Stomach smooth muscle (tissue), 2 donors: ENCODE measurements around the gene LSS.
"Not testable (repeated sequence)": the region's sequence is repeated elsewhere in the genome, so short reads cannot be mapped to it uniquely, and the experiment has no call there.

Experiments used
- H3K27ac ChIP-seq: one replicate; pipeline ENCODE4 v1.7.0; 2013; ENCODE audit warnings: mild to moderate bottlenecking, low read length, inconsistent platforms
- H3K27me3 ChIP-seq, 2 donors: one replicate each; pipeline ENCODE4 v1.7.0; 2013; ENCODE audit warnings: low read length in 2 of 2; ENCODE audit not compliant: insufficient read depth in 2 of 2, control insufficient read depth in 1 of 2
- H3K36me3 ChIP-seq, 2 donors: one replicate each; pipeline ENCODE4 v1.7.0; 2013; ENCODE audit warnings: low read length in 2 of 2; ENCODE audit not compliant: control insufficient read depth in 2 of 2, insufficient read depth in 2 of 2
- H3K4me1 ChIP-seq: one replicate; pipeline ENCODE4 v1.7.0; 2013; ENCODE audit warnings: low read length; ENCODE audit not compliant: control insufficient read depth, insufficient read depth
- H3K4me3 ChIP-seq, 2 donors: one replicate each; pipeline ENCODE4 v1.7.0; 2013; ENCODE audit warnings: low read length in 2 of 2
- H3K9ac ChIP-seq, 2 donors: one replicate each; pipeline ENCODE4 v1.7.0; 2013; ENCODE audit warnings: low read length in 2 of 2, mild to moderate bottlenecking in 1 of 2
- H3K9me3 ChIP-seq, 2 donors: one replicate each; pipeline ENCODE4 v1.7.0; 2013; ENCODE audit warnings: low read length in 2 of 2; ENCODE audit not compliant: control insufficient read depth in 2 of 2
- donor health status: healthy.
- donor health status: Pancreatic carcinoma.

The LSS gene

DNA sequence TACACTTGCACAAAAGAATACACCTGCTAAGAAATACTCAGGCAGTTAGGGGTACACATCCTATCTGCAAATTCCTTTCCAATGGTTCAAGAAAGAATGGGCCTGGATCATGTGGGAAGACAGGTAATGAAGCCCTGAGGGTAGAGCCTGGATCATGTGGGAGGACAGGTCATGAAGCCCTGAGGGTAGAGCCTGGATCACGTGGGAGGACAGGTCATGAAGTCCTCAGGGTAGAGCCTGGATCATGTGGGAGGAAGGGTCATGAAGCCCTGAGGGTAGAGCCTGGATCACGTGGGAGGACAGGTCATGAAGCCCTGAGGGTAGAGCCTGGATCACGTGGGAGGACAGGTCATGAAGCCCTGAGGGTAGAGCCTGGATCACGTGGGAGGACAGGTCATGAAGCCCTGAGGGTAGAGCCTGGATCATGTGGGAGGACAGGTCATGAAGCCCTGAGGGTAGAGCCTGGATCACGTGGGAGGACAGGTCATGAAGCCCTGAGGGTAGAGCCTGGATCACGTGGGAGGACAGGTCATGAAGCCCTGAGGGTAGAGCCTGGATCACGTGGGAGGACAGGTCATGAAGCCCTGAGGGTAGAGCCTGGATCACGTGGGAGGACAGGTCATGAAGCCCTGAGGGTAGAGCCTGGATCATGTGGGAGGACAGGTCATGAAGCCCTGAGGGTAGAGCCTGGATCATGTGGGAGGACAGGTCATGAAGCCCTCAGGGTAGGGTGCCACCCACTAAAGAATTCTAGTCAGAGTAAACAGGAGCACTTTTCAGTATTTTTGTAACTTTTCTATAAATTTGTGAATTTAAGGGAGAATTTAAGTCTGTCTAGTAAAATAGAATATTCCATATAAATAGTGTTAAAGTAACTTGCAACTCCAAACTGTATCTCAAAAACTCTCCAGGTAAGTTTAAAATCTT lies 27.4 kb downstream of the LSS start:
- H3K27ac ChIP-seq, H3K4me1 ChIP-seq, H3K4me3 ChIP-seq, H3K9ac ChIP-seq, H3K9me3 ChIP-seq, H3K27me3 ChIP-seq: not testable (repeated sequence)
- H3K36me3 ChIP-seq, result peaks cover 22 to 40% of the 10 kb centered on the region in 2 donors

DNA sequence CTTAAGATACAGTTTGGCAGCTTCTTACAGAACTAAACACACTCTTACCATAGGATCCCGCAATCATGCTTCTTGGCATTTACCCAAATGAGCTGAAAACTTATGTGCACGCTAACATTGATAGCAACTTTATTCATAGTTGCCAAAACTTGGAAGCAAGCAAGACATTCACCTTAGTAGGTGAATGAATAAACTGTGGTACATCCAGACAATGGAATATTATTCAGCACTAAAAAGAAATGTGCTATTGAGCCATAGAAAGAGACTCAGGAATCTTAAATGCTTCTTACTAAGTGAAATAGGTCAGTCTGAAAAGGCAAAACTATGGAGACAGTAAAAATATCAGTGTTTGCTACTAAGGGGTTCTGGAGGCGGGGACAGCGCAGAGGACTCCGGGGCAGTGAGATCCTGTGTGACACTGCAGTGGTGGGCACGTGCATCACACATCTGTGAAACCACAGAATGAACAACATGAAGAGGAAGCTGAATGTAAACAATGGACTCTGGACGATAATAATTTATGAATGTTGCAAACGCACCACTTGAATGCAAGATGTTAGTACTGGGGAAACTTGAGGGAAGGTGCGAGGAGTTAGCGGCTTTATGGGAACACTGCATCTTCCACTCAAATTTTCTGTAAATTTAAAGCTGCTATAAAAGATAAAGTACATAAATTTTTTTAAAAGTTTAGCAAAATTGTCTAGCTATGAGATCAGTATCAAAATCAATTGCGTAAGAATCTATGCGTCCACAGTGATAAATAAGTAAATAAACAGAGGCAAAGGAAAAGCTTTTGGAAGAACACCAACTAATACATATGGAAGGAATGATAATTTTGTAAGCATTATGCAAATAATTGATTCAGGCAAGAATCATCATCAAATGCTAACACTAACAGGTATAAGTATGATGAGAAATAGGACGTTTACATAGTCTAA lies 28.9 kb downstream of the LSS start:
- Histone ChIP-seq H3K27me3 (no peaks in the 10 kb centered on the region), H3K4me1 (no peaks in the 10 kb centered on the region), H3K9ac (no peak overlapping the region), H3K9me3 (no peaks in the 10 kb centered on the region), H3K4me3 (no peak overlapping the region), H3K27ac (no peak overlapping the region), H3K36me3 (peaks cover 25 to 42% of the 10 kb centered on the region in 2 donors)

DNA sequence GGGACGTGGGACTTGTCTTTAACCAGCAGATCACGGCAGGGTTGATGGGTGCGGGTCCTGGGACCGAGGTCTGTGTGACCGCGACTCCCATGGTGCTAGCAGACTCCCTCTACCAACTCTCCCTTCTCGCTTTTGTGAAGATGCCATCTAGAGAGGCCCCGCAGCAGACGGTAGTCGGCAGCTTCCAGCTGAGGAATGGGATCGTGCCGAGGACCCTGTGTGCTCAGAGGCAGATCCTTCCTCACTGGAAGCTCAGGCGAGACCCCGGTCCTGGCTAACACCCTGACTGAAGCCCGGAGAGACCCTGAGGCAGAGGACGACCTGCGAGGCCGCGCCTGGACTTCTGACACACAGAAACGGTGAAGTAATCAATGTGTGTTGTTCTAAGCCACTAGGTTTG lies 31.8 kb downstream of the LSS start:
- Histone ChIP-seq H3K4me3 (no peak overlapping the region), H3K27me3 (no peaks in the 10 kb centered on the region), H3K27ac (no peak overlapping the region), H3K4me1 (peaks cover under 1% of the 10 kb centered on the region), H3K9ac (no peak overlapping the region), H3K36me3 (peaks cover 43 to 60% of the 10 kb centered on the region in 2 donors), H3K9me3 (no peaks in the 10 kb centered on the region)

DNA sequence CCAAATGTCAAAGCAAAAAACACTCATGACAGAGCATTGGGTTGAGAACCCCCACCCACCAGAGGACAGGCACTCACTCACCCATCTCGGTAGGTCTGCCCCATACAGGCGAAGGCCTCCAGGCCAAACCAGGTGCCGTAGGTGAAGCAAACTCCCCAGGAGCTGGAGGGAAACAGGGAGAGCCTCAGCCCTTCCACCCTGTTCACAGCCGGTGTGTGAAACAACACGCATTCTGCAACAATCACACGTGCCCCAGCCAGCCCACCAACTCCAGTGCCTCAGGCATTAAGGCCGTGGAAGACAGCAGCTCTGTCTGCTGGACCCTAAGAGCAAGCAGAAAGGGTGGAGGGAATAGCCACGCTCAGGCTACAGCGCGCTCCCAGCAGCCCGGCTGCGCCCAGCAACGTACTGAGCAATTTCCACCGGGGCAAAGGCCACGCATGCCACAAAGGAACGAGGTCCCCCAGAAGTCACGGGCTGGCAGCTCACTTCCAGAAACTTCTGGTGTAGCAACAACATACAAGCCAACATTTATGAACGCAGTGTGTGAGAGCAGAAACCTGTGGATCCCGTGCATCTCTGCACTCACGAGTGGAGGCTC lies 32.9 kb downstream of the LSS start:
- Histone ChIP-seq H3K27me3 (no peaks in the 10 kb centered on the region), H3K9ac (no peak overlapping the region), H3K9me3 (no peaks in the 10 kb centered on the region), H3K4me1 (peaks cover 8% of the 10 kb centered on the region), H3K27ac (no peak overlapping the region), H3K4me3 (no peak overlapping the region), H3K36me3 (peaks cover 45 to 64% of the 10 kb centered on the region in 2 donors)

DNA sequence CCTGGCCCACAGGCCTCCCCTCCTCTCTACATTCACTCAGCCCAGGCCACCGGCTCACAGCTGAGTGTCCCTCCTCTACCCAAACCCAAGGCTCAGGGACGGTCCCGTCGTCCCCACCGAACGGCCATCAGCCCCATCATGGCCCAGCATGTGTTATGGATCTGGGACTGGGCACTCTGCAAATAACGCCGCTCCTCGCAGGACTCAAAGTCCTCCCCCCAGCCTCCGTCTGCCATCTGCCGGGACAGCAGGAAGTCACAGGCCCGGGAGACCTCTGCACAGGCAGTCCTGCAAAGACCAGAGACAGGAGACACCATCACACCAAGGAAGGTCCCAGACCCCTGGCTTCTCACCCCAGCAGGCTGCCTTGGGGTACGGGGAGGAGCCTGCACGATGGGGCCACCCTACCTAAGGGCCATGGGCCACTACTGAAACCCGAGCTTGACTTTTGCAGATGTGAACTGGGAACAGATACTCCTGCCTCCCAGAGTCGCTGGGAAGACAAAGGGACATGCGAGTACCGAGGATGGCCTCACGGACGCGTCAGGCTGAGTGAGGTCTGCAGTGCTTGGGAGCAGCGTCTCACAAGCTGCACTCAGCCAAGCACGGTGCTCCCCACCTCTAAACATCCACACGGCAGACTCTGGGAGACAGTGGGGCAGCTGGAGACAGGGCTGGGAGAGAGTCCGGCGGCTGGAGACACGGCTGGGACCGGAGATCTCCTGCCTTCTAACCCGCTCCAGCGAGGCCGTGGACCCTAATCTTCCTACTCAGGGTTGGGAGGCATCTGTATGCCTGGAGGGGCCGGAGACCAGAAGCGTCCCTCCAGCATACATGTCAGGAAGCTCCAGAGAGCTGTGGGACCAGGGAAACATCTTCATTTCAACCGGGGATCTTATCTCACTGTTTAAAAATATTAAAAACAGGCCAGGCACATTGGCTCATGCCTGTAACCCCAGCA lies 33.9 kb downstream of the LSS start:
- Histone ChIP-seq H3K9ac (no peak overlapping the region), H3K27ac (no peak overlapping the region), H3K36me3 (peaks cover 43 to 60% of the 10 kb centered on the region in 2 donors)

DNA sequence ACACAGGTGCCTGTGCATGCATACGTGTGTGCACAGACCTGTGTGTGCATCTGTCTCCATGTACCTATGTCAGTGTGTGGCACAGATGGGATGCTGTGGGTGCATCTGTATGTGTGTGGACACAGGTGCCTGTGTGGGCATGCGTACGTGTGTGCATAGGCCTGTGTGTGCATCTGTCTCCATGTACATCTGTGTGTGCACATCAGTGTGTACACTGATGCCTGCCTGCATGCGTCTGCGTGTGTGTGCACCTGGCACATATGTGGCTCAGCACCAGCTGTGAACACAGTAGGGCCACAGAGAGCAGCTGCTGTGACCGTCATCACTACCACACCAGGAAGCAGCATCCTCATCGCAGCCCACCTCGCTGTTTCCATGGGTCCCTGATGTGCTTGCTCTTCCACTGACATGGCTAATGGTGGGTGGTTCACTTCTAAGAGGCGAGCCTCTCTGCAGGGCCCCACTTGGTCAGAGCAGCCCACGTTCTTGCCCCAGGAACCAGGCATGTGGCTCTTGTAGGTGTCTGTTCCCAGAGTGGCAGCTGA lies 34.7 kb downstream of the LSS start:
- no peak overlapping the region for H3K9ac ChIP-seq
- H3K27ac ChIP-seq, result no peak overlapping the region
- H3K4me1 ChIP-seq, result peaks cover 16% of the 10 kb centered on the region
- H3K36me3 ChIP-seq, result peaks cover 38 to 57% of the 10 kb centered on the region in 2 donors
- H3K27me3 ChIP-seq, result no peaks in the 10 kb centered on the region
- H3K4me3 ChIP-seq, result no peak overlapping the region
- H3K9me3 ChIP-seq, result no peaks in the 10 kb centered on the region

More for the DNA sequence above, 33.9 kb downstream of the LSS start:
- no peaks in the 10 kb centered on the region for H3K9me3 ChIP-seq
- no peaks in the 10 kb centered on the region for H3K27me3 ChIP-seq
- peaks cover 9% of the 10 kb centered on the region for H3K4me1 ChIP-seq
- no peak overlapping the region for H3K4me3 ChIP-seq

DNA sequence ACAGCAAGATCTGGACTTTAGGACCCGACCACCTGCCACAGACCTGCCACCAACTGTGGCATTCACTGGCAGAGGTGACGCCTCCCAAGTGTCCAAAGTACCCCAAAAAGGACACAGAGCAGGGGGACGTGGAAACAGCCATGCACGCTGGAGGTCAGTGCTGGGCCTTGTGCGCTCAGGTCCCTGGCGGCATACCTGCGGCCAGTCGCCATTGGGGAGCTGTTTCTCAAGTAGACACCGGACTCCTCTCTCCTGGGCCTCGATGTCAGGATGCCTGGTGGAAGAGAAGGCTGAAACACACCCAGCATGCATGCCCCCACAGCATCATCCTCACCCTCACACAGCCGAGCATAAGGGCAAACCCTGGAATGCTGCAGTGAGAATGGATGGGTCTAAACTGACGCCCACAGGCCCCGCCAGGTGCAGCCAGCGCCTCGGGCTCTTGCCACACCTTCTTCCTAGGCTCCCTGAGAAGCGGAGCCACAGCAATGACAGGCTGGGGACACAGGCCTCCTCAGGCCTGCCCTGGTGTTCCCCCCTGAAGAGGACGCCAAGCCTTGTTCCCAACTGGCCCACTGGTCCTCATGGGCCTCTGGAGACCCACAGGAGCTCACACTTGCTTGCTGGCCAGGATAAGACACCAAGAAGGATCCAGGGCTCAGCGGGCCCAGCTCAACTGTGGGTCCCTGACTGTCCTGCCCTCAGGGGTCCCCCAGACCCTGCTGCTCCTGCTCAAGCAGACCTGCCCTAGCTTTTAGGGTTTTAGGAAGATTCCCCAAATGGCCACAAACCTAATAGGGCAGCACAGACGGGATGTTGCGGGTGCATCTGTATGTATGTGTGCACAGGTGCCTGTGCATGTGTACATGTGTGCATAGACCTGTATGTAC lies 36.6 kb downstream of the LSS start:
- Histone ChIP-seq H3K4me3 (no peak overlapping the region), H3K27ac (no peak overlapping the region), H3K27me3 (no peaks in the 10 kb centered on the region), H3K9ac (no peak overlapping the region), H3K4me1 (peaks cover 20% of the 10 kb centered on the region), H3K36me3 (peaks cover 41 to 59% of the 10 kb centered on the region in 2 donors), H3K9me3 (no peaks in the 10 kb centered on the region)

DNA sequence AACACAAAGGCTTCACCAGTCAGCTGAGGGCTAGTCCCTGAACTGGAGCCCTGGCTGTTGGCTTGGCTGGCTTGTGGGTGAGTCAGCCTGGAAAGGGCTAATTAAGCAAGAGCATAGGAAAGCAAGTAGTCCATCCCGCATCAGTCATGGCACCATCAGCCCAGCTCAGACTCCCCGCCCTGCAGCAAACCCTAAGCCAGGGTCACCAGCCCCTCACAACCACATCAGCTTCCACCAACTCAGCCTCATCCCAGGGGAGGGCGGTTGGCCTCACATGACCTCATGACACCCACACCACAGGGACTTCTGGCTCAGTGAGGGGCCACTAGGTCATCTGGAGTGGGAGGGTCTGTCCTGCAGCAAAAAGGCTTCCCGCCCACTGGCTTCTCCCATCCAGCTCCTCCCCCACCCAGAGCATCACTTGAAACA lies 37.3 kb downstream of the LSS start:
- H3K27ac ChIP-seq, result no peak overlapping the region
- H3K4me1 ChIP-seq, result peaks cover 20% of the 10 kb centered on the region
- H3K9ac ChIP-seq, result no peak overlapping the region
- no peaks in the 10 kb centered on the region for H3K9me3 ChIP-seq
- H3K4me3 ChIP-seq, result no peak overlapping the region
- H3K36me3 ChIP-seq, result peaks cover 35 to 52% of the 10 kb centered on the region in 2 donors
- H3K27me3 ChIP-seq, result no peaks in the 10 kb centered on the region
